HG03520 (cell line): ENCODE measurements around the gene CTNND2.

Source experiments
- ATAC-seq: cut with Tn5 transposase; IDR thresholded peaks from one replicate; pipeline ENCODE4 v1.9.1; 2021; ENCODE audit warnings: mild to moderate bottlenecking, moderate library complexity; ENCODE audit not compliant: unreplicated experiment

CTNND2 gene

GRCh38 chr5:10977011-10977410 lies 927.2 kb downstream of the CTNND2 start:
- ATAC-seq = no peak

GRCh38 chr5:10975945-10976344 lies 928.3 kb downstream of the CTNND2 start:
- ATAC-seq = no peak

- ATAC-seq = no peak
Measured at GRCh38 chr5:10974850-10975249, 929.4 kb downstream of the CTNND2 start.

GRCh38 chr5:10973316-10973715 lies 930.9 kb downstream of the CTNND2 start:
- ATAC-seq = no peak

- no peak for ATAC-seq
Measured at GRCh38 chr5:10969684-10970180, 934.5 kb downstream of the CTNND2 start.

- no peak for ATAC-seq
Measured at GRCh38 chr5:10964806-10965205, 939.4 kb downstream of the CTNND2 start.

- no peak for ATAC-seq
Measured at GRCh38 chr5:10958728-10959127, 945.5 kb downstream of the CTNND2 start.

- ATAC-seq = no peak
Measured at GRCh38 chr5:10949856-10950630, 954.2 kb downstream of the CTNND2 start.

GRCh38 chr5:10946050-10946449 lies 958.2 kb downstream of the CTNND2 start:
- no peak for ATAC-seq

GRCh38 chr5:10941900-10942299 lies 962.3 kb downstream of the CTNND2 start:
- ATAC-seq = no peak

- no peak for ATAC-seq
Measured at GRCh38 chr5:10936081-10936855, 968.0 kb downstream of the CTNND2 start.

GRCh38 chr5:10935536-10935935 lies 968.7 kb downstream of the CTNND2 start:
- no peak for ATAC-seq

- ATAC-seq = no peak
Measured at GRCh38 chr5:10934783-10935355, 969.4 kb downstream of the CTNND2 start.

- ATAC-seq = no peak
Measured at GRCh38 chr5:10933121-10933520, 971.1 kb downstream of the CTNND2 start.

- no peak for ATAC-seq
Measured at GRCh38 chr5:10932426-10932825, 971.8 kb downstream of the CTNND2 start.

- no peak for ATAC-seq
Measured at GRCh38 chr5:10927608-10928007, 976.6 kb downstream of the CTNND2 start.

- ATAC-seq = no peak
Measured at GRCh38 chr5:10923310-10923709, 980.9 kb downstream of the CTNND2 start.
